A549 (cell line): Measurements from ENCODE around the gene ACKR2. TPM values are rescaled to one million over a fixed set of nuclear protein-coding genes. Genes with fewer than 3 reads are reported as not detected.

Source experiments
- ATAC-seq, 2 experiments: fragments of 200-7000 bp in 1 of 2; fragments of >200 bp in 1 of 2; cut with Nextera tagmentation in 1 of 2; cut with Tn5 transposase in 1 of 2; 3 replicates each; pipeline versions ENCODE4 v1.8.0 to v1.9.1; 2018 to 2020; ENCODE audit warnings: mild to moderate bottlenecking in 1 of 2, moderate library complexity in 1 of 2
- CTCF ChIA-PET: fragments of 300-600 bp; sonication (Branson Sonifier 250); formaldehyde crosslinking; extraction: SDS; loops from one replicate; lab custom pipeline; 2021; ENCODE audit warnings: antibody characterized with exemption, inconsistent platforms; lab: Yijun Ruan, JAX
- POLR2A ChIA-PET: fragments of 350-600 bp; formaldehyde crosslinking; extraction: SDS; loops from one replicate; lab custom pipeline; 2021; ENCODE audit warnings: antibody characterized with exemption, inconsistent platforms; lab: Yijun Ruan, JAX
- DNase-seq, 2 experiments: peaks; one replicate each; pipeline versions ENCODE4 v3.0.0 to v3.0.0-alpha.2; 2011 to 2016; ENCODE audit warnings: low read depth in 1 of 2, low spot score in 1 of 2
- FAIRE-seq: peaks from 2 replicates; lab custom pipeline; 2011; peaks lifted over from hg19 to GRCh38; lab: Jason Lieb, UNC
- H3K27ac ChIP-seq, 2 experiments: fragments of >200 bp; sonication (Bioruptor Twin); formaldehyde crosslinking; 3 replicates each; pipeline ENCODE4 v1.5.1; 2016 to 2017
- H3K4me1 ChIP-seq: fragments of >200 bp; sonication (Bioruptor Twin); formaldehyde crosslinking; 3 replicates; pipeline ENCODE4 v1.6.1; 2016
- H3K4me2 ChIP-seq: fragments of >200 bp; sonication (Bioruptor Twin); formaldehyde crosslinking; 3 replicates; pipeline ENCODE4 v1.6.1; 2016
- H3K4me3 ChIP-seq: fragments of >200 bp; sonication (Bioruptor Twin); formaldehyde crosslinking; 3 replicates; pipeline ENCODE4 v1.5.1; 2016
- H3K9me3 ChIP-seq: fragments of >200 bp; sonication (Bioruptor Twin); formaldehyde crosslinking; 3 replicates; pipeline ENCODE4 v1.6.1; 2016
- BCL3 ChIP-seq: fragments of >200 bp; sonication (Bioruptor Twin); formaldehyde crosslinking; IDR thresholded peaks from 3 replicates; pipeline ENCODE4 v1.6.1; 2016
- CBX8 ChIP-seq: fragments of 200-600 bp; sonication (generic); IDR thresholded peaks from 2 replicates; pipeline ENCODE4 v1.6.1; 2016
- CEBPB ChIP-seq, 2 experiments: fragments of >200 bp in 1 of 2; sonication (Bioruptor Twin) in 1 of 2; formaldehyde crosslinking in 1 of 2; IDR thresholded peaks; 2 replicates each; pipeline ENCODE4 v1.6.1; 2012 to 2016
- EHF ChIP-seq: fragments of 250-450 bp; sonication (Bioruptor Pico); IDR thresholded peaks from 2 replicates; pipeline ENCODE4 v1.5.0; 2020; ENCODE audit warnings: mild to moderate bottlenecking
- EHMT2 ChIP-seq: fragments of 200-600 bp; sonication (generic); IDR thresholded peaks from 2 replicates; pipeline ENCODE4 v1.6.1; 2016; ENCODE audit warnings: antibody characterized with exemption, low read depth, mild to moderate bottlenecking, moderate library complexity
- EP300 ChIP-seq, 2 experiments: fragments of >200 bp; sonication (Bioruptor Twin); formaldehyde crosslinking; IDR thresholded peaks; 2 replicates in 1 of 2; 3 replicates in 1 of 2; pipeline ENCODE4 v1.6.1; 2016 to 2017
- FOSL2 ChIP-seq, 2 experiments: fragments of 450-650 bp in 1 of 2; fragments of >200 bp in 1 of 2; sonication (Bioruptor Twin) in 1 of 2; formaldehyde crosslinking; IDR thresholded peaks; 2 replicates each; pipeline versions ENCODE4 v1.5.0 to v1.6.1; 2016 to 2020; ENCODE audit warnings: mild to moderate bottlenecking in 1 of 2, moderate library complexity in 1 of 2
- GATA3 ChIP-seq: IDR thresholded peaks from 2 replicates; pipeline ENCODE4 v1.6.1; 2012; ENCODE audit warnings: borderline replicate concordance
- HEYL ChIP-seq: fragments of 250-450 bp; sonication (Bioruptor Pico); IDR thresholded peaks from 2 replicates; pipeline ENCODE4 v1.8.0; 2021; ENCODE audit warnings: mild to moderate bottlenecking, moderate library complexity
- HMGXB4 ChIP-seq: fragments of 250-450 bp; sonication (Bioruptor Pico); IDR thresholded peaks from 2 replicates; pipeline ENCODE4 v1.5.0; 2021; ENCODE audit warnings: mild to moderate bottlenecking, moderate library complexity, borderline replicate concordance
- HOXB13 ChIP-seq: fragments of 250-450 bp; sonication (Bioruptor Pico); IDR thresholded peaks from 2 replicates; pipeline ENCODE4 v1.5.0; 2020; ENCODE audit warnings: low read depth, mild to moderate bottlenecking, moderate library complexity
- JUN ChIP-seq, 2 experiments: fragments of >200 bp; sonication (Bioruptor Twin); formaldehyde crosslinking; IDR thresholded peaks; 2 replicates in 1 of 2; 3 replicates in 1 of 2; pipeline ENCODE4 v1.6.1; 2016 to 2017
- JUNB ChIP-seq: fragments of >200 bp; sonication (Bioruptor Twin); formaldehyde crosslinking; IDR thresholded peaks from 2 replicates; pipeline ENCODE4 v1.6.1; 2016
- KDM1A ChIP-seq: fragments of 200-600 bp; sonication (generic); IDR thresholded peaks from 2 replicates; pipeline ENCODE4 v1.6.1; 2016; ENCODE audit warnings: low read depth, mild to moderate bottlenecking
- MAFK ChIP-seq: fragments of 450-650 bp; IDR thresholded peaks from 2 replicates; pipeline ENCODE4 v1.6.1; 2014; ENCODE audit not compliant: partially characterized antibody
- MYC ChIP-seq: IDR thresholded peaks from 2 replicates; pipeline ENCODE4 v1.6.1; 2012; ENCODE audit warnings: mild to moderate bottlenecking, inconsistent platforms, low read length, improper control_type of control experiment, borderline replicate concordance
- NFE2L2 ChIP-seq: fragments of 150-350 bp; conservative IDR thresholded peaks from 2 replicates; pipeline ENCODE4 v1.6.1; 2014; ENCODE audit warnings: low read length
- PBX3 ChIP-seq: IDR thresholded peaks from 2 replicates; pipeline ENCODE4 v1.6.1; 2012
- POLR2AphosphoS2 ChIP-seq: conservative IDR thresholded peaks from 2 replicates; pipeline ENCODE4 v1.6.1; 2012; ENCODE audit warnings: low read length, improper control_type of control experiment, inconsistent platforms
- RARB ChIP-seq: fragments of 250-450 bp; sonication (Bioruptor Pico); IDR thresholded peaks from 2 replicates; pipeline ENCODE4 v1.8.0; 2021; ENCODE audit warnings: mild to moderate bottlenecking, moderate library complexity
- ZC3H11A ChIP-seq: fragments of 450-650 bp; IDR thresholded peaks from 2 replicates; pipeline ENCODE4 v1.6.1; 2014; ENCODE audit warnings: antibody characterized with exemption, mild to moderate bottlenecking
- ZFP36 ChIP-seq: fragments of 450-650 bp; IDR thresholded peaks from 2 replicates; pipeline ENCODE4 v1.6.1; 2014; ENCODE audit warnings: borderline replicate concordance; ENCODE audit not compliant: partially characterized antibody
- ZSCAN20 ChIP-seq: fragments of 250-450 bp; sonication (Bioruptor Pico); IDR thresholded peaks from 2 replicates; pipeline ENCODE4 v1.8.0; 2022; ENCODE audit warnings: mild to moderate bottlenecking, moderate library complexity
- whole genome bisulfite sequencing: methylation state at CpG from one replicate; pipeline ENCODE4 v1.1.6; 2017; ENCODE audit errors: missing lambda C conversion rate; 5-methylcytosine and 5-hydroxymethylcytosine counted together
- polyA plus RNA-seq, 4 experiments: library from polyadenylated mRNA; depleted of rRNA in 3 of 4; stranded (reverse); fragments of >200 nt; fragmentation: RNase III in 1 of 4; extraction: RNeasy Plus Mini Kit Qiagen cat#74134 plus additional on column Dnase treatment in 1 of 4; gene quantifications; 2 replicates in 3 of 4; 3 replicates in 1 of 4; pipeline ENCODE4 v1.2.3, GENCODE V29; 2011 to 2017
- TF ChIP-seq, protein P1 (sequence below): IDR thresholded peaks from 2 replicates; pipeline ENCODE4 v1.6.1; 2012; ENCODE audit warnings: low read depth, borderline replicate concordance

ACKR2 gene
- polyA plus RNA-seq, 2 of the 4 experiments (the other 2 are of a cell fraction) = 0.06 TPM; not detected in 1

DNA sequence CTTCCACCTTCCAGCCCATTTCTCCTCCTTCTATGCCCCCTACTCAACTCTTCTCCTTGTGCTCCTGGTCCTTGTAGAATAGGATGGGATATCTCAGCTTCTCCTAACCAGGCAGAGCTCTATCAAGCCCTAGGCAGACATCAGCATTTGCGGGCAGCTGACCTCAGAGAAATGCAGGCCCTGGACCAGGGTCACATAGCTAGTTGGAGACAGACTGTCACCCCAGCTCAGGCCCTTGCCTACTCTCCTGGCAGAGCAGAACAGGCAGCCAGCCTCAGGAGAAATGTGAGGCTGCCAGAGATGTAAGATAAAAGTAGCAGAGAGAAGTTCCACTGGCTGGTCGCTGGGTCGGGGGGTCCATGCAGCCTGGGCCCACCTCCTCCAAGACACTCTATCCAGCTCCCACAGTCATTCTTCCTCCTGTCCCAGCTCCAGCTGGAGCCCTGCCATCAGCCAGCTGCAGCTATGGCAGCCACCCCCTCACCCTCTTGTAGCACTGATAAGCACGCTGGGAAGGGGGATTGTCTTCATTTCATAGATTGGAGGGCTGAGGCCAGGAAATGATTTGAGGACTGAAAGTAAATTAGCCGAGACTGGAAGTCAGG is 62.4 kb downstream of the ACKR2 start:
- no peaks in the 10 kb centered on the region for H3K4me1 ChIP-seq
- H3K27ac ChIP-seq = no peak overlapping the region
- POLR2A ChIA-PET = no interaction called here
- H3K9me3 ChIP-seq = no peaks in the 10 kb centered on the region
- no peak for TF ChIP-seq KDM1A
- TF ChIP-seq HEYL (CRISPR knock-in tag) = no peak
- TF ChIP-seq EHMT2 = no peak
- TF ChIP-seq JUNB = no peak
- no peak for TF ChIP-seq HOXB13 (CRISPR knock-in tag)
- TF ChIP-seq, protein P1, sequence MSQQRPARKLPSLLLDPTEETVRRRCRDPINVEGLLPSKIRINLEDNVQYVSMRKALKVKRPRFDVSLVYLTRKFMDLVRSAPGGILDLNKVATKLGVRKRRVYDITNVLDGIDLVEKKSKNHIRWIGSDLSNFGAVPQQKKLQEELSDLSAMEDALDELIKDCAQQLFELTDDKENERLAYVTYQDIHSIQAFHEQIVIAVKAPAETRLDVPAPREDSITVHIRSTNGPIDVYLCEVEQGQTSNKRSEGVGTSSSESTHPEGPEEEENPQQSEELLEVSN = no peak
- no peak for TF ChIP-seq MYC
- FAIRE-seq (no peak), ATAC-seq (no peak), DNase-seq (no peak)
- CTCF ChIA-PET = interaction anchor here (0.6 to 2.1 kb wide), 2 partner anchors 9 to 60 kb away, joined by 4 to 8 read pairs; no protein-coding TSS in a partner anchor
- H3K4me2 ChIP-seq = no peak overlapping the region
- WGBS = 58% methylated on average over 4 of the region's 5 CpGs
- no peak overlapping the region for H3K4me3 ChIP-seq

GRCh38 chr3:42872718-42873117 is 63.5 kb downstream of the ACKR2 start:
- DNase-seq (no peak), FAIRE-seq (no peak), ATAC-seq (no peak)
- Histone ChIP-seq H3K27ac (no peak overlapping the region), H3K4me1 (no peaks in the 10 kb centered on the region), H3K4me3 (no peak overlapping the region), H3K4me2 (no peak overlapping the region), H3K9me3 (no peaks in the 10 kb centered on the region)
- 0% methylated on average over 1 of the region's 1 CpG for WGBS
- TF ChIP-seq GATA3 = no peak
- TF ChIP-seq HMGXB4 (CRISPR knock-in tag) = no peak
- TF ChIP-seq EP300 (IDR thresholded peaks at IDR 0.05) = no peak
- no peak for TF ChIP-seq NFE2L2
- no peak for TF ChIP-seq RARB (CRISPR knock-in tag)
- no peak for TF ChIP-seq CEBPB (IDR thresholded peaks at IDR 0.05)
- TF ChIP-seq EHF (CRISPR knock-in tag) = no peak
- no peak for TF ChIP-seq ZFP36
- TF ChIP-seq MAFK = no peak
- TF ChIP-seq ZC3H11A = no peak
- no peak for TF ChIP-seq CBX8
- TF ChIP-seq ZSCAN20 (CRISPR knock-in tag) = no peak
- no peak for TF ChIP-seq BCL3
- TF ChIP-seq JUN (IDR thresholded peaks at IDR 0.05) = no peak
- no peak for TF ChIP-seq PBX3
- TF ChIP-seq POLR2AphosphoS2 = no peak
- no peak for TF ChIP-seq HOXB13 (CRISPR knock-in tag)
- TF ChIP-seq FOSL2 (IDR thresholded peaks at IDR 0.05) = no peak
- TF ChIP-seq FOSL2 (CRISPR knock-in tag; IDR thresholded peaks at IDR 0.05) = no peak
- CTCF ChIA-PET = no interaction called here
- POLR2A ChIA-PET = no interaction called here
